Measurements from ENCODE around the gene SLC49A3. TPM values are rescaled to one million over a fixed set of nuclear protein-coding genes. Genes with fewer than 3 reads are reported as not detected.

SLC49A3 gene
- total RNA-seq (2022; extraction: Qiagen RNA extraction; ENCODE audit: low read depth): 0.08 to 0.39 TPM (median 0.14 TPM) in 4 of 5 replicates, not detected in the other

DNA sequence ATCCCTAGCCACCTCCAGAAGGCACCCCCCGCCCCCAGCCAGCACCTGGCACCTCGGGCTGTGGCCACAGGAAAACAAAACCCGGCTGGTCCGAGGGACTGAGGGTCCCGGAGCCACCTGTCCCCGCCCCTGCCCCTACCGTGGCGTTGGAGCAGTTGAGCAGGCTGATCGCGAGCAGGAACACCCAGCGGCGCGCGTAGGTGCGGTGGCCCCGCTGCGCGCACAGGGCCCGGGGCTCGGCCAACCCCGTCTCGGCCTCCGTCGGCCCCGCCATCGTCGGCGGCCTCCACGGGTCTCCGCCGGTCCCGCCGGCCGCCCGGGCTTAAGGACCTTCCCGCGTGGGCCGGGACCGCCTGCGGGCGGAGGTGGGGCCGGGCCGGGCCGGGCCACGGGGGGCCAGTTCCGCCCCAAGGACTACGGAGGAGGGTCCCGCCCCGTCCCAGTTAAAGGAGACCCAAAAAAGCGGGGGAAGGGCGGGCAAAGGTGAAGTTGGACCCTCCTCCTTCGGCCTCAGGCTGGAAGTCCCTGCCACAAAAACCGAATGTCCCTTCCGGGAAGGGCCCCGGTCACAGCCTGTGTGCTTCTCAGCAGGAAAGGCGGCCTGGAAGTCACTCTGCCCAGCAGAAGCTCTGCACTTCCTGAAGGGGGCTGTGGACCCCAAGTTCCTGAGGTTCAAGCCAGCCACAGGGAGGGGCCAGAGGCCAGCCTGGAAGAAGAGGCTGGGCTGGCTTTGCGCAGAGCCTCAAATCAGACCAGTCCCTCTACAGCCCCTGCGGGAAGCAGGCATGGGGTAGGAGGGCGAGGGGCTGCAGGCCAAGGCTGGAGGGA lies at the start of gene SLC49A3:
Gene SLC49A3, minus strand, starts transcription at position 298 of the 828 bp plus-strand sequence. Its CDS starts 24 bp downstream, at position 274.

DNA sequence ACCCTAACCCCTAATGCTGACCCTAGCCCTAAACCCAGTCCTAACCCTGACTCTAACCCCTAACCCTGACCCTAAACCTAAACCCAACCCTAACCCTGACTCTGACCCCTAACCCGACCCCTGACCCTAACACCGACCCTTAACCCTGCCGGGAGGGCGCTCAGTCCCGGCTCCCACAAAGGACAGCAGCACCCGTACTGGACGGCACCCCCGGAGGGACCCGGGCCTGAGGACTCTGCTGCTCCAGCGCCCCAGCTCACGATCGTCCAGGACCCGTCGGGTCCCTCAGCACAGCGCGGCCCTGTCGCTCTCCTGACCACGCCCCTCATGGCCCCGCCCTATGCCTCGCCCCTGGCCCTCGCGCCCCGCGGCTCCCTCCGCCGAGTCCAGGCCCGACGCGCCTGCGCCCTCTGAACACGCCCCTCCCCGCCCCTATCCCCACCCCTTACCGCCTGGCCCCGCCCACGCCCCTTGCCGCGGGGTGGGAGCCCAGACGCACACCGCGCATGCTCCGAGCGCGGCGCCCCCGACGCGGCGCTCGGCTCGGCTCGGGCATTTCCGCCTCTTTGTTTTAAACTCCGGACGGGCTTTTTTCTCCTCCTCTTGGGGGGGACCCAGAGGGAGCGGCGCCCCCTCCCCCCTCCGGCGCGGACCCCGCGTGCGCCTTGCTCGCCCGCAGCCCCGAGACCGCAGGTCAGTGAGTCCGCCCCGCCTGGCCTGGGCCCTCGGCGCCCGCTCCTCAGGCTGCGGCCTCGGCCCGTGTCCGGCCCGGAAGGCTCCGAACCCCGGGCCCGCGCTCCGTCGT lies 16.5 kb upstream of the SLC49A3 start, which contains the start of gene PCGF3:
Gene PCGF3, plus strand, starts transcription at position 555 of the 805 bp plus-strand sequence. CDS start 27,849 bp downstream, outside the sequence.

GRCh38 chr4:674172-675035 lies 14.5 kb downstream of the SLC49A3 start, which contains the start of the genes ATP5ME and MYL5:
ATP5ME (minus strand) TSS chr4:674276; CDS start chr4:674247, 29 bp downstream.
MYL5 (plus strand) TSS chr4:674542; CDS start chr4:678027, 3,485 bp downstream.

Other genes starting within 250 kb of the SLC49A3 start
- gene ZNF721, start 190.0 kb downstream of the SLC49A3 start, total RNA-seq (2022; extraction: Qiagen RNA extraction; ENCODE audit: low read depth): 12.1 to 16.1 TPM (median 15.8 TPM) in 5 replicates
- 20.9 to 27.9 TPM (median 23.9 TPM) in 5 replicates for gene PIGG, start 189.9 kb downstream of the SLC49A3 start, total RNA-seq (2022; extraction: Qiagen RNA extraction; ENCODE audit: low read depth)
- not detected in 5 replicates for gene TMEM271, start 112.9 kb downstream of the SLC49A3 start, total RNA-seq (2022; extraction: Qiagen RNA extraction; ENCODE audit: low read depth)
- gene PDE6B, start 63.6 kb downstream of the SLC49A3 start, total RNA-seq (2022; extraction: Qiagen RNA extraction; ENCODE audit: low read depth): not detected in 5 replicates
- 352 to 470 TPM (median 373 TPM) in 5 replicates for gene ATP5ME, start 14.9 kb downstream of the SLC49A3 start, total RNA-seq (2022; extraction: Qiagen RNA extraction; ENCODE audit: low read depth)
- gene MYL5, start 14.6 kb downstream of the SLC49A3 start, total RNA-seq (2022; extraction: Qiagen RNA extraction; ENCODE audit: low read depth): 9.4 to 14.5 TPM (median 10.4 TPM) in 5 replicates
- gene PCGF3, start 16.7 kb upstream of the SLC49A3 start, total RNA-seq (2022; extraction: Qiagen RNA extraction; ENCODE audit: low read depth): 16.2 to 24.1 TPM (median 21.3 TPM) in 5 replicates
- 0.25 to 1.2 TPM (median 0.44 TPM) in 5 replicates for gene CPLX1, start 137.0 kb upstream of the SLC49A3 start, total RNA-seq (2022; extraction: Qiagen RNA extraction; ENCODE audit: low read depth)
- 36.0 to 50.8 TPM (median 50.3 TPM) in 5 replicates for gene GAK, start 243.2 kb upstream of the SLC49A3 start, total RNA-seq (2022; extraction: Qiagen RNA extraction; ENCODE audit: low read depth)
- 8.1 to 10.2 TPM (median 9.6 TPM) in 5 replicates for gene TMEM175, start 243.3 kb upstream of the SLC49A3 start, total RNA-seq (2022; extraction: Qiagen RNA extraction; ENCODE audit: low read depth)

All from A549 treated with GW870086 at 1 μM for 4 hours (cell line).